DOHH2 (cell line): Measurements from ENCODE around the gene TMCC3.

Experiments
- H3F3A ChIP-seq: fragments of 200-600 bp; sonication (generic), shearing (Covaris generic); 2 replicates; pipeline ENCODE4 v1.6.0; 2016; ENCODE audit warnings: antibody characterized with exemption, mild to moderate bottlenecking; ENCODE audit not compliant: control insufficient read depth, insufficient read depth
- H3K27ac ChIP-seq: fragments of 200-600 bp; sonication (generic); 2 replicates; pipeline ENCODE4 v1.5.1; 2014; ENCODE audit warnings: low read depth, mild to moderate bottlenecking, low read length, moderate library complexity
- H3K27me3 ChIP-seq: fragments of 200-600 bp; sonication (generic); 2 replicates; pipeline ENCODE4 v1.6.1; 2014; ENCODE audit warnings: mild to moderate bottlenecking, low read length, mixed read lengths; ENCODE audit not compliant: control insufficient read depth
- H3K36me3 ChIP-seq: fragments of 200-600 bp; sonication (generic); 2 replicates; pipeline ENCODE4 v1.6.1; 2014; ENCODE audit warnings: mild to moderate bottlenecking, low read length, moderate library complexity, mixed read lengths; ENCODE audit not compliant: control insufficient read depth
- H3K4me1 ChIP-seq: fragments of 200-600 bp; sonication (generic); 2 replicates; pipeline ENCODE4 v1.6.1; 2014; ENCODE audit warnings: mild to moderate bottlenecking, low read length, mixed read lengths; ENCODE audit not compliant: control insufficient read depth
- H3K4me2 ChIP-seq: fragments of 200-600 bp; sonication (generic); 2 replicates; pipeline ENCODE4 v1.6.0; 2014; ENCODE audit warnings: mild to moderate bottlenecking, low read length, moderate library complexity
- H3K4me3 ChIP-seq: fragments of 200-600 bp; sonication (generic); 2 replicates; pipeline ENCODE4 v1.5.1; 2014; ENCODE audit warnings: mild to moderate bottlenecking, low read length, mixed read lengths
- H3K79me2 ChIP-seq: fragments of 200-600 bp; sonication (generic); 2 replicates; pipeline ENCODE4 v1.6.1; 2014; ENCODE audit warnings: mild to moderate bottlenecking, low read length, mixed read lengths; ENCODE audit not compliant: control insufficient read depth
- H3K9me2 ChIP-seq: fragments of 200-600 bp; sonication (generic); replicated peaks from 2 replicates; pipeline ENCODE4 v1.6.1; 2014; ENCODE audit warnings: mild to moderate bottlenecking, low read length, mixed read lengths; ENCODE audit not compliant: control insufficient read depth
- H3K9me3 ChIP-seq: fragments of 200-600 bp; sonication (generic); 2 replicates; pipeline ENCODE4 v1.6.1; 2014; ENCODE audit warnings: antibody characterized with exemption, low read length, mixed read lengths; ENCODE audit not compliant: control insufficient read depth, insufficient read depth
- H4K20me1 ChIP-seq: fragments of 200-600 bp; sonication (generic); 2 replicates; pipeline ENCODE4 v1.6.0; 2014; ENCODE audit warnings: low read depth, mild to moderate bottlenecking, antibody characterized with exemption, low read length, moderate library complexity; ENCODE audit not compliant: control insufficient read depth, insufficient read depth
- EZH2phosphoT487 ChIP-seq: fragments of 200-600 bp; sonication (generic); IDR thresholded peaks from 2 replicates; pipeline ENCODE4 v1.6.1; 2017; ENCODE audit warnings: borderline replicate concordance, mild to moderate bottlenecking, antibody characterized with exemption, low read length, moderate library complexity, mixed read lengths
- TF ChIP-seq, protein P1 (sequence below): fragments of 200-600 bp; sonication (generic); IDR thresholded peaks from one replicate; pipeline ENCODE4 v1.5.1; 2014; ENCODE audit warnings: antibody characterized with exemption, mild to moderate bottlenecking, low read depth, low read length; ENCODE audit not compliant: poor library complexity, severe bottlenecking

TMCC3 gene

DNA sequence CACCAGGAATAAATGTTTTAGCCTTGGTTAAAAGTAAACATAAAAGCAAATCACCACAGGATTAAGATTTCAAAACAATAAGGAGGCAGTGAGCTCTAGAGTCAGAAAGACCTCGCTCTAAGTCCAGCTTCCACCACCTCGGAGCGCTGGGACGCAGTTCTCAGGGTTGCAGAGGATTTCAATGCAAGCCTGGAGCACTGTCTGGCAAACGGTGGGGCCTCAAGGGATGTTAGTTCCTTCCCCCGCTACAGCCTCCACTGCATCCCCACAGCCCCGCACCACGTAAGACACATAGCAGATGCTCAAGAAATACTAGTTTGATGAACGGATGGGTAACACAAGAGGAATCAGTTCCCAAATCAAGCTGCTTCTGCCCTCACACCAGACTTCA, 39.3 kb upstream of the TMCC3 start:
- no peak overlapping the region for H3K4me2 ChIP-seq
- no peaks in the 10 kb centered on the region for H3K4me1 ChIP-seq
- no peaks in the 10 kb centered on the region for H3F3A ChIP-seq
- no peak overlapping the region for H3K27ac ChIP-seq
- no peaks in the 10 kb centered on the region for H3K9me3 ChIP-seq
- H3K27me3 ChIP-seq = 0 out of 2 replicates have a peak, but pooled peaks cover 6% of the 10 kb centered on the region
- no peaks in the 10 kb centered on the region for H3K9me2 ChIP-seq
- no peak overlapping the region for H3K4me3 ChIP-seq
- TF ChIP-seq, protein P1, sequence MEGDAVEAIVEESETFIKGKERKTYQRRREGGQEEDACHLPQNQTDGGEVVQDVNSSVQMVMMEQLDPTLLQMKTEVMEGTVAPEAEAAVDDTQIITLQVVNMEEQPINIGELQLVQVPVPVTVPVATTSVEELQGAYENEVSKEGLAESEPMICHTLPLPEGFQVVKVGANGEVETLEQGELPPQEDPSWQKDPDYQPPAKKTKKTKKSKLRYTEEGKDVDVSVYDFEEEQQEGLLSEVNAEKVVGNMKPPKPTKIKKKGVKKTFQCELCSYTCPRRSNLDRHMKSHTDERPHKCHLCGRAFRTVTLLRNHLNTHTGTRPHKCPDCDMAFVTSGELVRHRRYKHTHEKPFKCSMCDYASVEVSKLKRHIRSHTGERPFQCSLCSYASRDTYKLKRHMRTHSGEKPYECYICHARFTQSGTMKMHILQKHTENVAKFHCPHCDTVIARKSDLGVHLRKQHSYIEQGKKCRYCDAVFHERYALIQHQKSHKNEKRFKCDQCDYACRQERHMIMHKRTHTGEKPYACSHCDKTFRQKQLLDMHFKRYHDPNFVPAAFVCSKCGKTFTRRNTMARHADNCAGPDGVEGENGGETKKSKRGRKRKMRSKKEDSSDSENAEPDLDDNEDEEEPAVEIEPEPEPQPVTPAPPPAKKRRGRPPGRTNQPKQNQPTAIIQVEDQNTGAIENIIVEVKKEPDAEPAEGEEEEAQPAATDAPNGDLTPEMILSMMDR = no peak
- TF ChIP-seq EZH2phosphoT487 = no peak
- no peaks in the 10 kb centered on the region for H3K36me3 ChIP-seq
- no peaks in the 10 kb centered on the region for H3K79me2 ChIP-seq
- no peaks in the 10 kb centered on the region for H4K20me1 ChIP-seq

DNA sequence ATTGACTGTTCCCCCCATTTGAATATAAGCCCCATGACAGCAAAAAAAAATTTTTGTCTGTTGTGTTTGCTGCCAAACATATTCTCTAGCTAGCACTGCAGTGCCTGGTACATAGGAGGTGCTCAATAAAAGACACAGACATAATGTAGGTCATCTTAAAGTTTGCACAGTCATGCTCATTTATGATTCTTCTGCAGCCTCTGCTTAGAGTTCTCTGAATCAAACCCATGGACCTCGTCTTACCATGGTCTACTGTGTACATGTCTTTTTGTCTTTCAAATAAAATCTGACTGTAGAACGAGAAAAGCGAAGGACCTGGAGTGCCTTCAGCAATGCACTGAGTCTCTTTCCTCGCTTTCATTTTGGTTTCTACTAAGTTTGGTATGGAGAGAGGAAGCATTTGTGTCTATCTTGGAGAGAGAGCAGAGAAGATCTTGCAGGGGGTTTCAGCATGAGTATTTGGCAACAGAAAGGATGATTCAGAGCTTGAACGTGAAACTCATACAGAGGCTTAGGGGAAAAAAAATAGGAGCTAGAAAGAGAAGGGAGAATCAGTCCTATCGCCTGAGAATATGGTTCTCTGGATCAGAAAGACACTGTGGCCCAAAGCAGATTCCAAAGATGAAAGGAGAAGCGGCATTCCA, 38.8 kb upstream of the TMCC3 start:
- no peak overlapping the region for H3K4me2 ChIP-seq
- no peaks in the 10 kb centered on the region for H3K79me2 ChIP-seq
- no peaks in the 10 kb centered on the region for H3F3A ChIP-seq
- no peak overlapping the region for H3K27ac ChIP-seq
- no peaks in the 10 kb centered on the region for H4K20me1 ChIP-seq
- H3K4me3 ChIP-seq = no peak overlapping the region
- H3K27me3 ChIP-seq = 0 out of 2 replicates have a peak, but pooled peaks cover 6% of the 10 kb centered on the region
- no peaks in the 10 kb centered on the region for H3K36me3 ChIP-seq
- TF ChIP-seq, protein P1 = no peak
- TF ChIP-seq EZH2phosphoT487 = no peak
- no peaks in the 10 kb centered on the region for H3K4me1 ChIP-seq
- H3K9me3 ChIP-seq = no peaks in the 10 kb centered on the region
- no peaks in the 10 kb centered on the region for H3K9me2 ChIP-seq

DNA sequence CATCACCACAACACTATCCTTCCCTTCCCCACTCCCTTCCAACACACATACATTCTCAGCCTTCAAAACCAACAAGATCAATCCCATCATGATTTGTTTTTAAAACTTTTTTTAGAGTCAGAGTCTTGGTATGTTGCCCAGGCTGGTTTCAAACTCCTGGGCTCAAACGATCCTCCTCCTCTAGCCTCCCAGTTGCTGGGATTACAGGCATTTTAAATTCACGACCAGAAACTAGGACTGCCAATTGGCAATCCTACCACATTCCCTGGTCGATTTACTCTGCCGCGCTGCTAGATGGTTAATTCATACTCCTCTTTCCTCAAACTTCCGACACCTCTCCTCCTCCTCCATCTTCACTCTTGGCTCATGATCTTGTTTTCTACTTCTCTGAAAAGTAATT, 37.5 kb upstream of the TMCC3 start:
- peaks cover 6% of the 10 kb centered on the region for H3K4me1 ChIP-seq
- H3K4me2 ChIP-seq = no peak overlapping the region
- H3K9me2 ChIP-seq = no peaks in the 10 kb centered on the region
- H4K20me1 ChIP-seq = no peaks in the 10 kb centered on the region
- H3K9me3 ChIP-seq = no peaks in the 10 kb centered on the region
- no peak overlapping the region for H3K27ac ChIP-seq
- H3F3A ChIP-seq = no peaks in the 10 kb centered on the region
- H3K36me3 ChIP-seq = no peaks in the 10 kb centered on the region
- no peak overlapping the region for H3K4me3 ChIP-seq
- 0 out of 2 replicates have a peak, but pooled peaks cover 6% of the 10 kb centered on the region for H3K27me3 ChIP-seq
- no peaks in the 10 kb centered on the region for H3K79me2 ChIP-seq
- TF ChIP-seq EZH2phosphoT487 = no peak
- TF ChIP-seq, protein P1 = no peak
